Dermis blood vessel endothelial cell (primary cell): ENCODE data around the gene IQCM. TPM values are rescaled to one million over a fixed set of nuclear protein-coding genes. Genes with fewer than 3 reads are reported as not detected.
"Not testable (repeated sequence)": the region's sequence is repeated elsewhere in the genome, so short reads cannot be mapped to it uniquely, and the experiment has no call there.

ENCODE experiments used
- DNase-seq: peaks from one replicate; pipeline ENCODE4 v3.0.0; 2010
- total RNA-seq: library from RNA; depleted of rRNA; stranded (reverse); fragments of >200 nt; gene quantifications from 2 replicates; pipeline ENCODE4 v1.2.3, GENCODE V29; 2014

The IQCM gene
- total RNA-seq, 1 donor from 2014 or later, result not detected

GRCh38 chr4:149555146-149555545, 260.5 kb downstream of the IQCM start:
- DNase-seq, result no peak

- DNase-seq, result no peak
These were observed 261.6 kb downstream of the IQCM start for GRCh38 chr4:149553959-149554520.

- no peak for DNase-seq
These were observed 263.0 kb downstream of the IQCM start for GRCh38 chr4:149552601-149553000.

- DNase-seq, result no peak
These were observed 265.7 kb downstream of the IQCM start for GRCh38 chr4:149549911-149550310.

- DNase-seq, result no peak
These were observed 280.9 kb downstream of the IQCM start for GRCh38 chr4:149534779-149535178.

- no peak for DNase-seq
These were observed 283.8 kb downstream of the IQCM start for GRCh38 chr4:149531861-149532260.

- DNase-seq, result no peak
These were observed 292.6 kb downstream of the IQCM start for GRCh38 chr4:149523039-149523438.

GRCh38 chr4:149521611-149522425, 293.8 kb downstream of the IQCM start:
- DNase-seq, result no peak

- no peak for DNase-seq
These were observed 297.2 kb downstream of the IQCM start for GRCh38 chr4:149518471-149518870.

GRCh38 chr4:149513081-149513480, 302.6 kb downstream of the IQCM start:
- DNase-seq, result no peak

GRCh38 chr4:149512501-149512900, 303.1 kb downstream of the IQCM start:
- DNase-seq, result no peak

GRCh38 chr4:149511558-149512298, 303.9 kb downstream of the IQCM start:
- no peak for DNase-seq

GRCh38 chr4:149507309-149507708, 308.3 kb downstream of the IQCM start:
- not testable (repeated sequence) for DNase-seq

GRCh38 chr4:149500806-149501205, 314.8 kb downstream of the IQCM start:
- DNase-seq, result no peak

GRCh38 chr4:149499726-149500125, 315.9 kb downstream of the IQCM start:
- no peak for DNase-seq

GRCh38 chr4:149498246-149498645, 317.4 kb downstream of the IQCM start:
- DNase-seq, result no peak

GRCh38 chr4:149493492-149493891, 322.2 kb downstream of the IQCM start:
- DNase-seq, result no peak

- no peak for DNase-seq
These were observed 326.3 kb downstream of the IQCM start for GRCh38 chr4:149489321-149489720.

- no peak for DNase-seq
These were observed 328.8 kb downstream of the IQCM start for GRCh38 chr4:149486861-149487260.

GRCh38 chr4:149468669-149469068, 347.0 kb downstream of the IQCM start:
- DNase-seq, result not testable (repeated sequence)

- no peak for DNase-seq
These were observed 349.2 kb downstream of the IQCM start for GRCh38 chr4:149466446-149466845.

- DNase-seq, result no peak
These were observed 349.7 kb downstream of the IQCM start for GRCh38 chr4:149465955-149466354.

GRCh38 chr4:149443537-149443936, 372.1 kb downstream of the IQCM start:
- no peak for DNase-seq

- DNase-seq, result no peak
These were observed 374.3 kb downstream of the IQCM start for GRCh38 chr4:149441338-149441737.
